ENCODE results near the gene TLR1.
"Not testable (repeated sequence)": the region's sequence is repeated elsewhere in the genome, so short reads cannot be mapped to it uniquely, and the experiment has no call there.

TLR1 gene

DNA sequence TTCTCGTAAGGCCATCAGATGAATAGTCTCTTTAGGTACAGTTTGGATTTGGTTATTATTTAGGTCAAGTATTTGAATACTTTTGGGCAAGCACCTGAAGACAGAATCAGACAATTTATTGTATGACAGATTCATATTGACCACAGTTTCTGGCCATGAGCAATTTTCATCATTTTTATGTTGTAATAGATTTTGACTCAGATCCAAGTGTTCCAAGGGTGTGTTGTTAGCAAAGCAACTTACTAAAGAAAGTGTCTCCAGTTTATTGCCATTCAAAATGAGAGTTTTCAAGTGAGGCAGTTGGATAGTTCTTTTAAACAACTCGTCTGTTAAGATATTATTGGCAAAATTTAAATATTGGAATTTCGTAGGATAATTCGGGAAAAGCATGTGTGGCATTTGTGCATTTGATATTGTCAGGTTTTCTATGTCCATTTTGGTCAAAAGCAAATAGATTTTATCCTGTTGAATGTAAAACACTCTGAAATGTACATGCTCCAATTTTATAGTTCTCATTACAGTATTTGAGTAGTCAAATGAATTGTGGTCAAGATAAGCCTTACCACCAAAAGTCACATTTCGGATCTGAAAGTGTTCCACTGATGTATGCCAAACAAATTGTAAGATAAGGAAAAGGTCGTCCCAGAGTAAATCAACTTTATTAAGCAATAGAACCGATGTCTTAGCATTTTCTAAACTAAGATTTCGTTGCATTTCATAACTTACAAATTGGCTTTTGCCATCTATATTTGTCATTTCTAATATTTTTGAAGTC lies 30.2 kb downstream of the TLR1 start:
- no peak for DNase-seq

GRCh38 chr4:38770281-38770680 lies 34.3 kb downstream of the TLR1 start:
- not testable (repeated sequence) for DNase-seq

DNA sequence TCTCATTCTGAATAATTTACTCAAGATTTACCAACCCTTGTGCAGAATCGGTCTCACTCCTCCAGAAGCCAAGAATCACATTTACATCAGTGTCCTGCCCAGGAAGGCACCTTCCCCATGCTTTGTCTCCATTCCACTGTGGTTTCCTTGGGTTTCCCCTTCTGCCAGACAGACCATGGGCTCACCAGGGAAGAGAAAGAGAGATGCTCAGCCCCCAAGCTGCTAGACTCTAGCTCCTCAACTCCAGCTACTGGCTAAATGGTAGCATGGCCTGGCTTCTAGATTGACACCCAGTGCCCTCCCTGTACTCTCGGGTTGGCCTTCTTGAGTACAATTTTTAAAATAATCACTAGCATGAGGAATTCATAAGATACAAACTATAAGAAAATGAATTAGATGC lies 34.7 kb downstream of the TLR1 start:
- DNase-seq: no peak

DNA sequence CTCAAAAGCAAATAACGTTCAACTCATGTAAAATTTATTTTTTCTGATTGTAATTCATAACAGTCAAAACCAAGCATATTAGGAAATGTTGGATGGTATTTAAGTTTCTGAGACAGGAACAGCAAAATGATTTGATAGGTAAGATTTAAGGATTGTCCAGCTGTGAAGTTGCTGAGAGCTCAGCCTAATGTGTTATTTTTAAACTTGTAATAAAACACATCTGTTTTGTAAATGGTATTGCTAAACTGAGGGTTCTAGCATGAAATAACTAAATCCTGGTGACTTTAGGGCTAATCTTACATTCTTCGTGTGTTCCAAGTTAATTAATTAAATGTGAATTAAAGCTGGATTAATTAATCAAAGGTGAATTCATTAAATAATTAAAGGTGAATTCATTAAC lies 35.1 kb downstream of the TLR1 start:
- DNase-seq: no peak

DNA sequence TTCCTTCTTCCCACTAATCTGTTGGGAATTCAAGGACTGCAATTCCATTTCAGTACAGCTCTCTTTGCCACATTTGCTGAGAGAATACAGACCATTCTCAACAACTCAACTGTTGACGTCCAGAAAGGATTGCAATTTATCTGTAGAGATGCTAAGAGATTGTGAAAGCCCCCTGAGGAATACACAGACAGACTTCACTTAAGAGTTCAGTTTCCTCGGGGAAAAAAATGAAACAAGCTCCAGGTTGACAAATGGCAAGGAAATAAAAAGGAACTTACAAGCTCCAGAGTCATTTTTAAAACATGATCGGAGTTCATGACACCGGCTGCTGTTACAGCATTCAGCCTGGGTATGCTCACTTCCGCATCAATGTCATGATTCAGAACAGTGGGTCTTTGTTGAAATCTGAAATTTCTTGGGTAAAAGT lies 35.6 kb downstream of the TLR1 start:
- DNase-seq: no peak

DNA sequence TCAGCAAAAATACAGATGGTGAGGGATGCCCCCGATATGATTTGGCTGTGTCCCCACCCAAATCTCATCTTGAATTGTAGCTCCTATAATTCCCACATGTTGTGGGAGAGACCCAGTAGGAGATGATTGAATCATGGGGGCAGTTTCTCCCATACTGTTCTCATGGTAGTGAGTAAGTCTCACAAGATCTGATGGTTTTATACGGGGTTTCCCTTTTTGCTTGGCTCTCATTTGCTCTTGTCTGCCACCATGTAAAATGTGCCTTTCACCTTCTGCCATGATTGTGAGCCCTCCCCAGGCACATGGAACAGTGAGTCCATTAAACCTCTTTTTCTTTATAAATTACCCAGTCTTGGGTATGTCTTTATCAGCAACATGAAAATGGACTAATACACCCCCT lies 37.7 kb downstream of the TLR1 start:
- DNase-seq: not testable (repeated sequence)

- no peak for DNase-seq
Measured at GRCh38 chr4:38765382-38765781, 39.2 kb downstream of the TLR1 start.

- DNase-seq: no peak
Measured at GRCh38 chr4:38764277-38764676, 40.3 kb downstream of the TLR1 start.

- DNase-seq: no peak
Measured at GRCh38 chr4:38762560-38762959, 42.0 kb downstream of the TLR1 start.

DNA sequence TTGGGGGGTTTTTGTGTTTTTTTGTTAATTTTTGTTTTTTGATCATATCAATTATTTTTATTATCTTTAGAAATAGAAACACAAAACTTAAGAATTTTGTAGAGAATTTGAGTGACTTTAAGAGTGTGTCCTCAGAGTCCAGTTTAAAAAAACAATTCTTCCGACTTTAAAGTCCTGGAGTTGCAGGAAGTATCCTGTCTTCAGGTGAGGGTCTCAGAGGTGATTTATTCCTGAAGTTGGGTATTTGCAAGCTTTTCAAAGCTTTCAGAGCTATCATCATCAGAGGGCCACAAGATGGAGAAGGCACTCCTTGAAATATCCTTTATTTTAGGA lies 44.8 kb downstream of the TLR1 start:
- DNase-seq: no peak

- DNase-seq: peak; percentile 73
Measured at GRCh38 chr4:38759113-38759789, 45.3 kb downstream of the TLR1 start.

DNA sequence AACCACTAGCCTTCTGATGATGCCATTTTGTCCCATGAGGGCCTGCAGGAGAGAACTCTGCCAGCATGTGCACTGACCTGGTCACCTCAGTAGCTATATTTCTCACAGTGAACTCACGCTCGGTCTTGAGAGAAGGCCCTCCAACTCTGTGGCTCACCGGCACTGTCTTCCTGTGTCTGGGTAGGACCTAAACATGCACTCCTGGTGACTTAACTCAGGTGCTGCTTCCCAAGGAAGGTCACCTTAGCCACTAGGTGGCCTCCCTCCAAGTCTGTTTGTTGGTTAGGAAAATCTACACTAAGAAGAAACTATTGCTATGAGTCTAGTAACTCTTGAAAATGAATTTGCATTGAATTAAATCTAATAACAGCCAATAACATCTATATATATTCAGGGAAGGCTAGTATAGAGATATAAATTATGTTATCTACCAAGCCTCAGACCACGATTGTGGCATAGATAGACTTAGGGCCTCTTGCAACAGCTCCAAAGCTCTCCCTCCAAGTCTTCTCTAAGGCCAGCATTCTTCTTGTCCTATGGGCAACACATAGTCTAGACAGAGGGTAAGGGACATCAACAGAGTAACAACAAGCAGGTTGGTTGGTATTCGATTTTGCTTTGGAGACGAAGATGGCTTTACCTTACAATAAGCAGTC lies 46.5 kb downstream of the TLR1 start:
- DNase-seq: no peak

GRCh38 chr4:38752941-38753806 lies 51.4 kb downstream of the TLR1 start:
- no peak for DNase-seq

- no peak for DNase-seq
Measured at GRCh38 chr4:38752372-38752940, 52.1 kb downstream of the TLR1 start.

DNA sequence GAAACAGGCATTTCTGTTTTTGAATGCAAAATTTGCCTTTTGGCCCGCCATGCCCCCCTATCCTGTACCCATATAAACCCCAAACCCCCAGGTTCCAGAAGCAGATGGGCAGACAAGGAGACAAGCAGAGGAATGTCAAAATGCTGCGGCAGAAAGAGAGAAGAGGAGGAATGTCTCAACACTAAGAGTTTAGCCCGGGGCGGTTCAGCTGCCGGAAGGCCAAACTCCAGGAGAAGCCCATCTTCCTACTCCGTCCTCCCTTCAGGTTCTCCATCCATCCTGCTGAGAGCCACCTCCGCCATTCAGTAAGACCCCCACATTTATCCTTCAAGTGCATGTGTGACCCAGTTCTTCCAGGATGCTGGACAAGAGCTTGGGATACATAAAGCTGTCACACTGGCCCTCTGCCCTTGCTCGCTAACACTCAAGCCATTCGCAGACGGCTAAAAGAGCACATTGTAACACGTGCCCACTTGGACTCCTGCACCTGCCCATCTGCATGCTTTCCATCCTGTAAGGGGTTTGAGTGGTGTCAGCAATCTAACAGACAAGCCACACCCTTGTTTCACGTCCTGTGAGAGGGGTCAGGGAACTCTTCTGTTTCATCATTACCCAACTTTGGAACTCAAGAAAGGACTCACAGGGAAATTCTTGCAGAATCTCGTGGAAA lies 53.1 kb downstream of the TLR1 start:
- no peak for DNase-seq

DNA sequence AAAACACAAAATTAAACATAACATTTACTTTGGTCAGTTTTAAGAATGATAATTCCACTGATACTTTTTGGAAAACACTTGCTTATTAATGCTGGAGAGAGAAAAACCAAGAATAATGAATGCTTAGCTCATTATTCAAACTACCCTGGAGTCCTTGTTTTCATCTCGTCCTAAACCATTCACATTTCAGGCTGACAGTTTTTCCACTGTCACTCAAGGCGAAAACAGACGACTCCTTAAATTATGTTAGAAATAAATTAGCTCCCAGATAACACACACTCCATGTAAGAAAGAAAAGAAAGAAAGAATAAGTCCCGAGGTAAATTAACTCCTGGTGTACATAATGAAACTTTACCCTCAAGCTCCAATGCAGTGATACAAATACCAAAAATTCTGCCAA lies 55.3 kb downstream of the TLR1 start:
- DNase-seq: no peak

DNA sequence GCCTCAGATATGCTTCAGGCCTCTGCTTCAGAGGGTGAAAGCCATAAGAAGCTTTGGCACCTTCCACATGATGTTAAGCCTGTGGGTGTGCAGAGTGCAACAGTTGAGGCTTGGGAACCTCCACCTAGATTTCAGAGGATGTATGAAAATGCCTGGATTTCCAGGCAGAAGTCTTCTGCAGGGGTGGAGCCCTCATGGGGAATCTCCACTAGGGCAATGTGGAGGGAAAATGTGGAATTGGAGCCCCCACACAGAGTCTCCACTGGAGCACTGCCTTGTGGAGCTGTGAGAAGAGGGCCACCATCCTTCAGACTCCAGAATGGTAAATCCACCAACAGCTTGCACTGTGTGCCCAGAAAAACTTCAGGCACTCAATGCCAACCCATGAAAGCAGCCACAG lies 57.0 kb downstream of the TLR1 start:
- DNase-seq: no peak

Measured in CD4-positive, alpha-beta T cell treated with Interleukin-12 subunit alpha and Interleukin-12 subunit beta, for 1 hour (primary cell).